Activated naive CD8-positive, alpha-beta T cell (primary cell): Measurements from ENCODE around the gene DEPDC5.
A peak's percentile ranks its signal among the peaks of the same experiment; 100 is the strongest.

Experiments used
- H3K27ac Mint-ChIP-seq: one replicate; pipeline ENCODE4 v1.8.0; 2021; ENCODE audit warnings: mixed read lengths
- H3K27me3 Mint-ChIP-seq: one replicate; pipeline ENCODE4 v1.8.0; 2021; ENCODE audit warnings: mixed read lengths
- H3K36me3 Mint-ChIP-seq: one replicate; pipeline ENCODE4 v1.8.0; 2021; ENCODE audit warnings: mixed read lengths
- H3K4me1 Mint-ChIP-seq: one replicate; pipeline ENCODE4 v1.8.0; 2021; ENCODE audit warnings: low read depth, mixed read lengths
- H3K4me3 Mint-ChIP-seq: one replicate; pipeline ENCODE4 v1.8.0; 2021; ENCODE audit warnings: mild to moderate bottlenecking, mixed read lengths
- H3K9me3 Mint-ChIP-seq: one replicate; pipeline ENCODE4 v1.8.0; 2021; ENCODE audit warnings: low read depth, mixed read lengths

DEPDC5 gene

GRCh38 chr22:31954535-31955523 lies 201.0 kb downstream of the DEPDC5 start:
- Mint-ChIP-seq H3K27ac (peak overlapping the region; percentile 47), H3K36me3 (peaks cover 12% of the 10 kb centered on the region), H3K27me3 (no peaks in the 10 kb centered on the region), H3K4me3 (no peak overlapping the region), H3K4me1 (peaks cover 68% of the 10 kb centered on the region), H3K9me3 (no peaks in the 10 kb centered on the region)

GRCh38 chr22:31956360-31956759 lies 202.5 kb downstream of the DEPDC5 start:
- Mint-ChIP-seq H3K9me3 (no peaks in the 10 kb centered on the region), H3K4me1 (peaks cover 64% of the 10 kb centered on the region), H3K36me3 (peaks cover 11% of the 10 kb centered on the region), H3K27me3 (no peaks in the 10 kb centered on the region), H3K4me3 (peak overlapping the region; percentile 15), H3K27ac (peak overlapping the region; percentile 84)
